Measurements from ENCODE around the gene BMF. TPM values are rescaled to one million over a fixed set of nuclear protein-coding genes. Genes with fewer than 3 reads are reported as not detected.
A peak's percentile ranks its signal among the peaks of the same experiment; 100 is the strongest.

The BMF gene
- total and polyA plus RNA-seq, 8 donors, result 2.2 to 11.7 (median 5.8) TPM

DNA sequence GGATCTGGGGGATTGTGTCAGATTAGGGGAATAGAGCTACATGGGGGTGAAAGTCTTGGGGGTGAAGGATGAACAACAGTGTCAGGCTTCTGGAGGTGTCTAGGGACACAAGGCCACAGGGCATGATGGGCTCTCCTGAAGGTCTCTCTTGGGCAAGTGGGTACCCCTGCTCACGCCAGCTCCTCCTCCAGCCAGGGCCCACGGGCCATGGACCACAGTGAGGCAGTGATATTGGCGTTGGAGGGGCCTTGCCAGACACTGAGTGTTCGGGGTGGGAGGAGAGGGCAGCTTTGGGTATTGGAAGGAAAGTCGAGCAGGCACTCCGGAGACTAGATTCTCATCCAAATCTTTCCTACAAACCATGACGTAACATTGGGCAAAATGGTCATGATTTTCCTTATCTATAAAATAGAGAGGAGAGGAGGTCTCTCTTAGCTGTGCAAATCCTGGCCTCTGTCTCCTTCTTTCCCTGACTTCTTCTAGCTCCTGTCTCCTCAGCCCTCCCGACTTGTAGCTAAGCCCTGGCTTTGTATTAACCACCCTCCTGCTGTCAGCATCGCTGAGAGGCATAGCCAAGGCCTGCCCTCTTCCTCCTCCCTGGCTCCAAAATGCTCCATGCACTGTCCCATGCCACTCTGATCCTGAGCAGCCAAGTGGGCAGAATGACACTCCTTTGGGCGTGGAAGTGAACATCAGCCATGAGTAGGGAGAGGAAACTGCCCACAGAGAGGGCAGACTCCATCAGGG, 45.7 kb downstream of the BMF start:
- no peaks in the 10 kb centered on the region for H3K27me3 ChIP-seq
- no peak overlapping the region for H3K4me3 ChIP-seq
- TF ChIP-seq POLR2A (IDR thresholded peaks at IDR 0.05), result no peak
- TF ChIP-seq EP300 (IDR thresholded peaks at IDR 0.05), result no peak
- TF ChIP-seq, protein P1, sequence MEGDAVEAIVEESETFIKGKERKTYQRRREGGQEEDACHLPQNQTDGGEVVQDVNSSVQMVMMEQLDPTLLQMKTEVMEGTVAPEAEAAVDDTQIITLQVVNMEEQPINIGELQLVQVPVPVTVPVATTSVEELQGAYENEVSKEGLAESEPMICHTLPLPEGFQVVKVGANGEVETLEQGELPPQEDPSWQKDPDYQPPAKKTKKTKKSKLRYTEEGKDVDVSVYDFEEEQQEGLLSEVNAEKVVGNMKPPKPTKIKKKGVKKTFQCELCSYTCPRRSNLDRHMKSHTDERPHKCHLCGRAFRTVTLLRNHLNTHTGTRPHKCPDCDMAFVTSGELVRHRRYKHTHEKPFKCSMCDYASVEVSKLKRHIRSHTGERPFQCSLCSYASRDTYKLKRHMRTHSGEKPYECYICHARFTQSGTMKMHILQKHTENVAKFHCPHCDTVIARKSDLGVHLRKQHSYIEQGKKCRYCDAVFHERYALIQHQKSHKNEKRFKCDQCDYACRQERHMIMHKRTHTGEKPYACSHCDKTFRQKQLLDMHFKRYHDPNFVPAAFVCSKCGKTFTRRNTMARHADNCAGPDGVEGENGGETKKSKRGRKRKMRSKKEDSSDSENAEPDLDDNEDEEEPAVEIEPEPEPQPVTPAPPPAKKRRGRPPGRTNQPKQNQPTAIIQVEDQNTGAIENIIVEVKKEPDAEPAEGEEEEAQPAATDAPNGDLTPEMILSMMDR (IDR thresholded peaks at IDR 0.05), result no peak
- no peak for TF ChIP-seq POLR2AphosphoS5 (IDR thresholded peaks at IDR 0.05)
- peaks cover under 1 to 18% (median 2%) of the 10 kb centered on the region in 4 donors for H3K4me1 ChIP-seq
- peak overlapping the region in 1 of 5 donors; percentile 51 for H3K27ac ChIP-seq
- H3K9me3 ChIP-seq, result no peaks in the 10 kb centered on the region
- no peak for DNase-seq
- intact Hi-C loops (cut with DNase I; ENCODE audit: low total_unique reads), result no loop called here
- WGBS, 5 donors, result 89 to 97% (median 96%) methylated on average over 10 of the region's 10 CpGs
- H3K36me3 ChIP-seq, result no peaks in the 10 kb centered on the region

GRCh38 chr15:40061212-40061901, 47.3 kb downstream of the BMF start:
- Histone ChIP-seq H3K4me1 (peaks cover 0 to 14% (median 4%) of the 10 kb centered on the region in 4 donors), H3K27me3 (no peaks in the 10 kb centered on the region), H3K9me3 (no peaks in the 10 kb centered on the region), H3K4me3 (no peak overlapping the region), H3K36me3 (no peaks in the 10 kb centered on the region), H3K27ac (no peak overlapping the region)
- DNase-seq, result no peak
- intact Hi-C loops (cut with DNase I; ENCODE audit: low total_unique reads), result no loop called here
- TF ChIP-seq EP300 (IDR thresholded peaks at IDR 0.05) (no peak), POLR2A (IDR thresholded peaks at IDR 0.05) (no peak)
- TF ChIP-seq, protein P1 (IDR thresholded peaks at IDR 0.05), result no peak
- WGBS, 5 donors, result 89 to 92% (median 90%) methylated on average over 15 of the region's 15 CpGs

GRCh38 chr15:40060236-40060961, 48.3 kb downstream of the BMF start:
- intact Hi-C loops (cut with DNase I; ENCODE audit: low total_unique reads), result no loop called here
- H3K9me3 ChIP-seq, result no peaks in the 10 kb centered on the region

GRCh38 chr15:40059821-40060220, 48.9 kb downstream of the BMF start:
- intact Hi-C loops (cut with DNase I; ENCODE audit: low total_unique reads), result no loop called here
- TF ChIP-seq EP300 (IDR thresholded peaks at IDR 0.05) (no peak), POLR2AphosphoS5 (IDR thresholded peaks at IDR 0.05) (no peak), POLR2A (IDR thresholded peaks at IDR 0.05) (no peak)
- TF ChIP-seq, protein P1 (IDR thresholded peaks at IDR 0.05), result no peak
- Histone ChIP-seq H3K4me3 (no peak overlapping the region), H3K27me3 (no peaks in the 10 kb centered on the region), H3K4me1 (peaks cover 15 to 23% (median 17%) of the 10 kb centered on the region in 4 donors), H3K36me3 (no peaks in the 10 kb centered on the region), H3K9me3 (no peaks in the 10 kb centered on the region), H3K27ac (no peak overlapping the region)
- 87 to 95% (median 91%) methylated on average over 11 of the region's 11 CpGs for WGBS, 5 donors
- no peak for DNase-seq

More at GRCh38 chr15:40060236-40060961, 48.3 kb downstream of the BMF start:
- no peak for DNase-seq
- Histone ChIP-seq H3K4me1 (peaks cover 9 to 19% (median 13%) of the 10 kb centered on the region in 4 donors), H3K27me3 (no peaks in the 10 kb centered on the region), H3K4me3 (no peak overlapping the region), H3K36me3 (no peaks in the 10 kb centered on the region), H3K27ac (no peak overlapping the region)
- no peak for TF ChIP-seq POLR2AphosphoS5 (IDR thresholded peaks at IDR 0.05)
- TF ChIP-seq, protein P1 (IDR thresholded peaks at IDR 0.05), result no peak
- TF ChIP-seq POLR2A (IDR thresholded peaks at IDR 0.05), result no peak
- no peak for TF ChIP-seq EP300 (IDR thresholded peaks at IDR 0.05)
- WGBS, 5 donors, result 89 to 93% (median 91%) methylated on average over 10 of the region's 10 CpGs
